Measurements from ENCODE around the gene CARHSP1. TPM values are rescaled to one million over a fixed set of nuclear protein-coding genes. Genes with fewer than 3 reads are reported as not detected.

Gene CARHSP1
- total and polyA plus RNA-seq, 9 of the 15 experiments (the other 6 are each of a cell fraction or from before 2014, with no cell fraction given): 5.8 to 114 (median 41.1) TPM

DNA sequence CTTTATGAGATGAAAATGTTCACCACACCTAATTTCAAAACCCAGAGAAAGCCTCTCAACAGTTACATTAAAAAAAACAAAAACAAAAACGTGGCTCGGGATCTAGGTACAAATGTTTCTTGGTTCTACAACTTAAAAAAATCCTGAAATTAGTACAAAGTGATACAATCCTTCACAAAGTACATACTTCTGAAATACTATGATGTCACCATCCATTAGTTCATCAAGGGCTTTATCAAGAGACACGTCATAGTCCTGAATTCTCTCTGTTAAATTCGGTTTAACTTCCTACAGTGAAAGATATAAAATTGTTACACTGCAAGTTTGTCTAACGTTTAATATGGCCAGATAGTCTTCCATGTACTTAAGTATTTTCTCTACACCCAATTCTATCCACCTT lies 31.5 kb upstream of the CARHSP1 start:
- H3K4me3 ChIP-seq: no peak overlapping the region
- TSS peak; percentile 7 for BruUV-seq (replicated peaks)
- intact Hi-C loops (cut with micrococcal nuclease): no loop called here

DNA sequence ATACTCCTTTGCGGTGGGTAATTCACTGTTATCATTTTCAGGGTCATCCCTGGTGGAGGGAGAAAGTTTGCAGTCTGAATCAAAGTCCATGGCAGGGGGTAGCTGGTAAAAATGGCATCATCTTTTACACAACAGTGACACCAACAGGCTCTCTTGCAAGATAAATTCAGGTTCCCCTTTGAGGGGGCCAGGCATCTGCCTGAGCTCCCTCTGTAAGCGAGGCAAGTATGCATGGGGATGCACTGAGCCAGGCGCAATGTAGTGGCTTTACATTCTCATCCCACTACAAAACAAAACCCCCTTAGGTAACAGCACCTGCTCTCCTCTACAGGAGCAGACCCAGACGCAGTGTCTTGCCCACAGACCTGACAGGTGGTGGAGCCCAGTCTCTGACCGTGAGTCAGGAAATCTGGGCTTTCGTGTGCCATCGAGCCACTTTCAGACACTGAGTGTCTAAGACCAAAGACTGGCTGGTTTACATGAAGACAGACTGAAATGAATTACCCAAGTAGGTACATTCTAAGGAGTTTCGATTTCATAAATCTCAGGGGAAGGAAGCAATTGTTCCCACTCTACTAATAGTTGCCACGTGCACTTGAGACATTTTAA lies 31.0 kb upstream of the CARHSP1 start:
- POLR2A ChIA-PET: interaction anchor here (0.7 to 1.5 kb wide), 2 partner anchors 35 to 73 kb away, joined by 3 to 4 read pairs; no protein-coding TSS in a partner anchor
- DNase-seq (ENCODE audit: extremely low read depth in 1 of 4, low spot score in 3 of 4) (no peak), ATAC-seq (no peak), FAIRE-seq (no peak)
- H3K4me3 ChIP-seq: no peak overlapping the region
- intact Hi-C loops (cut with micrococcal nuclease) (no loop called here), in situ Hi-C loops (cut with MboI) (loop anchor here (5.0 kb wide), 1 partner anchor 107 kb away; no protein-coding TSS in a partner anchor)
- peaks cover 93% of the 10 kb centered on the region for H3K36me3 ChIP-seq (ENCODE audit: control insufficient read depth, insufficient read depth, low read length)
- no peaks in the 10 kb centered on the region for H3K9me1 ChIP-seq (ENCODE audit: control insufficient read depth, insufficient read depth, low read length)
- TF ChIP-seq ZNF584 (CRISPR knock-in tag; IDR thresholded peaks at IDR 0.05; ENCODE audit: low read depth) (no peak), RBM22 (IDR thresholded peaks at IDR 0.05; ENCODE audit: low read depth, low read length, poor library complexity, severe bottlenecking) (no peak), PRPF4 (IDR thresholded peaks at IDR 0.05; ENCODE audit: insufficient read depth, low read depth, low read length, poor library complexity, severe bottlenecking) (no peak), NCOA4 (IDR thresholded peaks at IDR 0.05; ENCODE audit: partially characterized antibody) (no peak)
- TF ChIP-seq, protein P1, sequence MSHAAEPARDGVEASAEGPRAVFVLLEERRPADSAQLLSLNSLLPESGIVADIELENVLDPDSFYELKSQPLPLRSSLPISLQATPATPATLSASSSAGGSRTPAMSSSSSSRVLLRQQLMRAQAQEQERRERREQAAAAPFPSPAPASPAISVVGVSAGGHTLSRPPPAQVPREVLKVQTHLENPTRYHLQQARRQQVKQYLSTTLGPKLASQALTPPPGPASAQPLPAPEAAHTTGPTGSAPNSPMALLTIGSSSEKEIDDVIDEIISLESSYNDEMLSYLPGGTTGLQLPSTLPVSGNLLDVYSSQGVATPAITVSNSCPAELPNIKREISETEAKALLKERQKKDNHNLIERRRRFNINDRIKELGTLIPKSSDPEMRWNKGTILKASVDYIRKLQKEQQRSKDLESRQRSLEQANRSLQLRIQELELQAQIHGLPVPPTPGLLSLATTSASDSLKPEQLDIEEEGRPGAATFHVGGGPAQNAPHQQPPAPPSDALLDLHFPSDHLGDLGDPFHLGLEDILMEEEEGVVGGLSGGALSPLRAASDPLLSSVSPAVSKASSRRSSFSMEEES (CRISPR knock-in tag; IDR thresholded peaks at IDR 0.05): no peak
- H3K9me3 ChIP-seq (replicated peaks; ENCODE audit: control insufficient read depth, insufficient read depth, low read depth, low read length): no peaks in the 10 kb centered on the region
- H3K27me3 ChIP-seq (ENCODE audit: control insufficient read depth in 2 of 2, insufficient read depth in 2 of 2, low read length in 2 of 2): no peaks in the 10 kb centered on the region
- no peak overlapping the region for H3K9ac ChIP-seq (ENCODE audit: insufficient read depth in 1 of 2, low read depth in 2 of 2, low read length in 2 of 2)
- no TSS peak for BruUV-seq (replicated peaks)
- H3K27ac ChIP-seq (ENCODE audit: extremely low read depth, low read depth, low read length): no peak overlapping the region
- WGBS (ENCODE audit: insufficient coverage, low coverage, missing lambda C conversion rate): 93% methylated on average over 9 of the region's 9 CpGs
- no peak overlapping the region for H3K4me2 ChIP-seq (ENCODE audit: insufficient read depth, low read length)
- no peak overlapping the region for H2AFZ ChIP-seq (ENCODE audit: low read depth, low read length)
- no peaks in the 10 kb centered on the region for H3K4me1 ChIP-seq (replicated peaks in 1 of 2; ENCODE audit: control insufficient read depth in 2 of 2, insufficient read depth in 2 of 2, low read length in 2 of 2)
- CTCF ChIA-PET (ENCODE audit: low intra/inter-chr PET ratio): interaction anchor here (0.6 kb wide), 1 partner anchor 323 kb away, joined by 3 read pairs; no protein-coding TSS in a partner anchor
- no peaks in the 10 kb centered on the region for H4K20me1 ChIP-seq (replicated peaks; ENCODE audit: control insufficient read depth, insufficient read depth, low read length)
- H3K79me2 ChIP-seq (ENCODE audit: control insufficient read depth, insufficient read depth, low read length): no peaks in the 10 kb centered on the region

More for the DNA sequence above, 31.5 kb upstream of the CARHSP1 start:
- in situ Hi-C loops (cut with MboI): loop anchor here (5.0 kb wide), 1 partner anchor 107 kb away; no protein-coding TSS in a partner anchor
- no peak for TF ChIP-seq HDGF (IDR thresholded peaks at IDR 0.05)
- TF ChIP-seq, protein P2, sequence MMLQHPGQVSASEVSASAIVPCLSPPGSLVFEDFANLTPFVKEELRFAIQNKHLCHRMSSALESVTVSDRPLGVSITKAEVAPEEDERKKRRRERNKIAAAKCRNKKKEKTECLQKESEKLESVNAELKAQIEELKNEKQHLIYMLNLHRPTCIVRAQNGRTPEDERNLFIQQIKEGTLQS (IDR thresholded peaks at IDR 0.05): peak; percentile 35; the same call in 1 of the 2 replicates
- TF ChIP-seq, protein P2 (CRISPR knock-in tag; conservative IDR thresholded peaks at IDR 0.05): no peak
- no peaks in the 10 kb centered on the region for H3K9me1 ChIP-seq (ENCODE audit: control insufficient read depth, insufficient read depth, low read length)
- H3K4me1 ChIP-seq (replicated peaks in 1 of 2; ENCODE audit: control insufficient read depth in 2 of 2, insufficient read depth in 2 of 2, low read length in 2 of 2): no peaks in the 10 kb centered on the region
- no peak overlapping the region for H3K4me2 ChIP-seq (ENCODE audit: insufficient read depth, low read length)
- DNase-seq (ENCODE audit: extremely low read depth in 1 of 4, low spot score in 3 of 4): no peak
- no peak overlapping the region for H2AFZ ChIP-seq (ENCODE audit: low read depth, low read length)
- FAIRE-seq: no peak
- no peak overlapping the region for H3K9ac ChIP-seq (ENCODE audit: insufficient read depth in 1 of 2, low read depth in 2 of 2, low read length in 2 of 2)
- no peaks in the 10 kb centered on the region for H3K79me2 ChIP-seq (ENCODE audit: control insufficient read depth, insufficient read depth, low read length)
- H3K9me3 ChIP-seq (replicated peaks; ENCODE audit: control insufficient read depth, insufficient read depth, low read depth, low read length): no peaks in the 10 kb centered on the region
- 73% methylated on average over 5 of the region's 5 CpGs for WGBS (ENCODE audit: insufficient coverage, low coverage, missing lambda C conversion rate)
- CTCF ChIA-PET (ENCODE audit: low intra/inter-chr PET ratio): no interaction called here
- H3K27ac ChIP-seq (ENCODE audit: extremely low read depth, low read depth, low read length): no peak overlapping the region
- POLR2A ChIA-PET: no interaction called here
- ATAC-seq: no peak
- no peaks in the 10 kb centered on the region; the same call in 1 of the 2 replicates for H4K20me1 ChIP-seq (replicated peaks; ENCODE audit: control insufficient read depth, insufficient read depth, low read length)
- H3K36me3 ChIP-seq (ENCODE audit: control insufficient read depth, insufficient read depth, low read length): peaks cover 93% of the 10 kb centered on the region
- H3K27me3 ChIP-seq (ENCODE audit: control insufficient read depth in 2 of 2, insufficient read depth in 2 of 2, low read length in 2 of 2): no peaks in the 10 kb centered on the region

Data from K562 (cell line).